ENCODE measurements around the gene FGB.

DNA sequence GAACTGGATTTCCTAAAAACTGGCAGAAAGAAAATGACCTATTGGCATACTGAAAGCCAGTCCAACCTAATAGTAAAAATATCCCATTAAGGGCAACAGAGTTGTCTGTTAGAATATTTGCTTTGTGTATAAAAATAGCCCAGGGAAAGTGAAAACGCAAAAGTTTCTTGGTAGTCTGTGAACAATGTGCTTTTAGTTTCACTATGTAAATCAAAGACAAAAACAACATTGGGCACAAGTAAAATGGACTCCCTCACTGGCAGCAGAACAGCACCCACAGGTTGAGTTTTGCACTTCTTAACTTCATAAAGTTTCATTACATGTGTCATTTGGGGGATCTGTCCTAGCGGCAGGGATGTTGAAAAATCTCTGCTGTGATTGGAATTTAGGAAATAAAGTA is 53.9 kb downstream of the FGB start:
- no peak for TF ChIP-seq CTCF (IDR thresholded peaks at IDR 0.05)
- TF ChIP-seq POLR2A (IDR thresholded peaks at IDR 0.05) = no peak

All from thyroid gland (tissue), 4 donors.